H1 (cell line): ENCODE data around the gene ZNRF3.

Source experiments
- CEBPB ChIP-seq: IDR thresholded peaks from 2 replicates; pipeline ENCODE4 v1.6.1; 2012; ENCODE audit warnings: low read depth, low read length
- CTCF ChIP-seq, 3 experiments: IDR thresholded peaks; 1 replicate in 2 of 3; 2 replicates in 1 of 3; pipeline versions ENCODE4 v1.5.1 to v1.6.1; 2011; ENCODE audit warnings: low read length in 3 of 3, mild to moderate bottlenecking in 3 of 3, inconsistent platforms in 2 of 3, low read depth in 1 of 3, moderate library complexity in 1 of 3; ENCODE audit not compliant: insufficient read depth in 1 of 3; ENCODE audit errors: control extremely low read depth in 1 of 3
- EZH2 ChIP-seq: fragments of 200-600 bp; sonication (generic); IDR thresholded peaks from 2 replicates; pipeline ENCODE4 v1.7.1; 2012; ENCODE audit warnings: low read depth, mild to moderate bottlenecking, moderate library complexity, low read length, inconsistent platforms; ENCODE audit not compliant: severe bottlenecking
- GABPA ChIP-seq: IDR thresholded peaks from 2 replicates; pipeline ENCODE4 v1.6.1; 2011; ENCODE audit warnings: mild to moderate bottlenecking, low read length, moderate library complexity, borderline replicate concordance; ENCODE audit not compliant: insufficient read depth
- HDAC6 ChIP-seq: IDR thresholded peaks from one replicate; pipeline ENCODE4 v1.7.1; 2012; ENCODE audit warnings: low read depth, mild to moderate bottlenecking, inconsistent platforms, low read length, moderate library complexity
- MAX ChIP-seq: IDR thresholded peaks from 2 replicates; pipeline ENCODE4 v1.6.1; 2012; ENCODE audit warnings: inconsistent platforms
- POLR2A ChIP-seq, 2 experiments: IDR thresholded peaks; 1 replicate in 1 of 2; 2 replicates in 1 of 2; pipeline ENCODE4 v1.6.1; 2011; ENCODE audit warnings: low read depth in 2 of 2, low read length in 2 of 2, mild to moderate bottlenecking in 2 of 2; ENCODE audit errors: control extremely low read depth in 1 of 2
- POLR2AphosphoS5 ChIP-seq: IDR thresholded peaks from 2 replicates; pipeline ENCODE4 v1.6.1; 2011; ENCODE audit warnings: low read depth, low read length
- POU5F1 ChIP-seq: IDR thresholded peaks from 2 replicates; pipeline ENCODE4 v1.6.1; 2011; ENCODE audit warnings: low read depth, mild to moderate bottlenecking, low read length, moderate library complexity
- RFX5 ChIP-seq: IDR thresholded peaks from 2 replicates; pipeline ENCODE4 v1.6.1; 2011; ENCODE audit warnings: low read depth, low read length, improper control_type of control experiment, borderline replicate concordance
- SP1 ChIP-seq: IDR thresholded peaks from 2 replicates; pipeline ENCODE4 v1.6.1; 2011; ENCODE audit warnings: low read depth, low read length
- SUZ12 ChIP-seq: fragments of 200-600 bp; sonication (generic); IDR thresholded peaks from 2 replicates; pipeline ENCODE4 v1.6.1; 2012; ENCODE audit warnings: mild to moderate bottlenecking, inconsistent platforms, low read length, moderate library complexity, mixed read lengths
- ZNF274 ChIP-seq: IDR thresholded peaks from 2 replicates; pipeline ENCODE4 v1.7.0; 2012; ENCODE audit warnings: low read length, borderline replicate concordance; ENCODE audit errors: extremely low read depth

GRCh38 chr22:28994522-28994921, 111.2 kb downstream of the ZNRF3 start:
- TF ChIP-seq POLR2A (IDR thresholded peaks at IDR 0.05; ENCODE audit: control extremely low read depth in 1 of 2, low read depth in 2 of 2, low read length in 2 of 2) (no peak), CTCF (IDR thresholded peaks at IDR 0.05; ENCODE audit: control extremely low read depth in 1 of 3, insufficient read depth in 1 of 3, low read depth in 1 of 3, low read length in 3 of 3) (no peak), EZH2 (no peak), ZNF274 (no peak), SP1 (no peak), CEBPB (no peak), HDAC6 (no peak), GABPA (no peak), MAX (no peak), RFX5 (no peak), POLR2AphosphoS5 (no peak), POU5F1 (no peak), SUZ12 (no peak)
